GM23338 (cell line): ENCODE data around the gene STRN. TPM values are rescaled to one million over a fixed set of nuclear protein-coding genes. Genes with fewer than 3 reads are reported as not detected.

Source experiments
- ATAC-seq: fragments of 200-7000 bp; cut with Tn5 transposase; 3 replicates; pipeline ENCODE4 v1.9.1; 2020
- DNase-seq: peaks from one replicate; pipeline ENCODE4 v3.0.0-alpha.2; 2015; ENCODE audit warnings: low spot score
- H2AFZ ChIP-seq: fragments of 200-600 bp; sonication (generic); 2 replicates; pipeline ENCODE4 v1.8.0; 2016; ENCODE audit warnings: antibody characterized with exemption, mild to moderate bottlenecking, moderate library complexity
- H3F3A ChIP-seq: fragments of 200-600 bp; sonication (generic); replicated peaks from 2 replicates; pipeline ENCODE4 v1.8.0; 2017; ENCODE audit warnings: antibody characterized with exemption, mixed run types, low read depth
- H3K27ac ChIP-seq: fragments of 200-600 bp; sonication (generic); 2 replicates; pipeline ENCODE4 v1.6.1; 2016; ENCODE audit warnings: low read depth
- H3K27me3 ChIP-seq: fragments of 200-600 bp; sonication (generic); 2 replicates; pipeline ENCODE4 v1.8.0; 2016; ENCODE audit warnings: mild to moderate bottlenecking, mixed run types, moderate library complexity; ENCODE audit not compliant: insufficient read depth
- H3K36me3 ChIP-seq: fragments of 200-600 bp; sonication (generic); 2 replicates; pipeline ENCODE4 v1.8.0; 2016; ENCODE audit warnings: mild to moderate bottlenecking; ENCODE audit not compliant: insufficient read depth
- H3K4me1 ChIP-seq: fragments of 200-600 bp; sonication (generic); 2 replicates; pipeline ENCODE4 v1.8.0; 2016; ENCODE audit warnings: mild to moderate bottlenecking, moderate library complexity; ENCODE audit not compliant: insufficient read depth
- H3K4me2 ChIP-seq: fragments of 200-600 bp; sonication (generic); 2 replicates; pipeline ENCODE4 v1.7.1; 2017; ENCODE audit warnings: mixed run types
- H3K4me3 ChIP-seq: fragments of 200-600 bp; sonication (generic); 2 replicates; pipeline ENCODE4 v1.6.1; 2016; ENCODE audit warnings: mixed run types
- H3K79me2 ChIP-seq: fragments of 200-600 bp; sonication (generic); replicated peaks from 2 replicates; pipeline ENCODE4 v1.8.0; 2017; ENCODE audit warnings: mild to moderate bottlenecking; ENCODE audit not compliant: insufficient read depth
- H3K9me2 ChIP-seq: fragments of 200-600 bp; sonication (generic); 2 replicates; pipeline ENCODE4 v1.8.0; 2017; ENCODE audit not compliant: insufficient read depth
- H4K20me1 ChIP-seq: fragments of 200-600 bp; sonication (generic); replicated peaks from 2 replicates; pipeline ENCODE4 v1.8.0; 2017; ENCODE audit warnings: mild to moderate bottlenecking; ENCODE audit not compliant: insufficient read depth
- H3K27ac Mint-ChIP-seq: 2 replicates; pipeline ENCODE4 v1.8.0; 2020; ENCODE audit warnings: inconsistent platforms, mild to moderate bottlenecking, moderate library complexity, mixed read lengths
- H3K27me3 Mint-ChIP-seq: 3 replicates; pipeline ENCODE4 v1.8.0; 2022; ENCODE audit warnings: low read depth, mild to moderate bottlenecking, moderate library complexity, mixed read lengths, inconsistent platforms; ENCODE audit not compliant: insufficient read depth, poor library complexity
- H3K36me3 Mint-ChIP-seq: 3 replicates; pipeline ENCODE4 v1.8.0; 2021; ENCODE audit warnings: low read depth, mild to moderate bottlenecking, inconsistent platforms, moderate library complexity, mixed read lengths
- H3K4me1 Mint-ChIP-seq: 3 replicates; pipeline ENCODE4 v1.8.0; 2020; ENCODE audit warnings: mild to moderate bottlenecking, inconsistent platforms, mixed read lengths
- H3K4me3 Mint-ChIP-seq: 3 replicates; pipeline ENCODE4 v1.8.0; 2021; ENCODE audit warnings: moderate library complexity, mild to moderate bottlenecking, inconsistent platforms, mixed read lengths
- H3K9me3 Mint-ChIP-seq: 3 replicates; pipeline ENCODE4 v1.8.0; 2020; ENCODE audit warnings: moderate library complexity, mild to moderate bottlenecking, inconsistent platforms, mixed read lengths
- CREB1 ChIP-seq: fragments of 250-450 bp; sonication (Bioruptor Pico); IDR thresholded peaks from 2 replicates; pipeline ENCODE4 v1.5.0; 2020; ENCODE audit warnings: low read depth, mild to moderate bottlenecking, moderate library complexity
- CTCF ChIP-seq, 2 experiments: fragments of 200-600 bp in 1 of 2; sonication (generic) in 1 of 2; conservative IDR thresholded peaks; 2 replicates each; pipeline versions ENCODE4 v1.5.1 to v1.6.1; 2016 to 2017; ENCODE audit warnings: antibody characterized with exemption in 2 of 2, low read depth in 2 of 2, mild to moderate bottlenecking in 2 of 2, moderate library complexity in 1 of 2
- ETS1 ChIP-seq: IDR thresholded peaks from 2 replicates; pipeline ENCODE4 v1.6.1; 2016; ENCODE audit warnings: antibody characterized with exemption
- EZH2 ChIP-seq: fragments of 200-600 bp; sonication (generic); IDR thresholded peaks from one replicate; pipeline ENCODE4 v1.8.0; 2017; ENCODE audit warnings: antibody characterized with exemption, mild to moderate bottlenecking, low read depth; ENCODE audit not compliant: unreplicated experiment
- EZH2phosphoT487 ChIP-seq: fragments of 200-600 bp; sonication (generic); IDR thresholded peaks from one replicate; pipeline ENCODE4 v1.8.1; 2018; ENCODE audit warnings: antibody characterized with exemption; ENCODE audit not compliant: unreplicated experiment
- JUNB ChIP-seq: IDR thresholded peaks from one replicate; pipeline ENCODE4 v1.6.1; 2016; ENCODE audit warnings: antibody characterized with exemption; ENCODE audit not compliant: unreplicated experiment
- NANOG ChIP-seq: IDR thresholded peaks from 2 replicates; pipeline ENCODE4 v1.6.1; 2016; ENCODE audit warnings: antibody characterized with exemption, borderline replicate concordance
- POLR2AphosphoS5 ChIP-seq: IDR thresholded peaks from 2 replicates; pipeline ENCODE4 v1.6.1; 2016; ENCODE audit warnings: antibody characterized with exemption, low read depth
- REST ChIP-seq: IDR thresholded peaks from one replicate; pipeline ENCODE4 v1.6.1; 2018; ENCODE audit warnings: antibody characterized with exemption; ENCODE audit not compliant: unreplicated experiment
- STAT1 ChIP-seq: IDR thresholded peaks from one replicate; pipeline ENCODE4 v1.6.1; 2016; ENCODE audit warnings: antibody characterized with exemption; ENCODE audit not compliant: unreplicated experiment
- ZNF114 ChIP-seq: fragments of 250-450 bp; sonication (Bioruptor Pico); IDR thresholded peaks from 2 replicates; pipeline ENCODE4 v1.5.0; 2020; ENCODE audit warnings: mild to moderate bottlenecking, moderate library complexity
- ZNF331 ChIP-seq: fragments of 250-450 bp; sonication (Bioruptor Pico); IDR thresholded peaks from 2 replicates; pipeline ENCODE4 v1.5.0; 2020; ENCODE audit warnings: low read depth, mild to moderate bottlenecking, moderate library complexity
- ZNF462 ChIP-seq: fragments of 250-450 bp; sonication (Bioruptor Pico); IDR thresholded peaks from 2 replicates; pipeline ENCODE4 v1.5.0; 2020; ENCODE audit warnings: mild to moderate bottlenecking, moderate library complexity
- polyA plus RNA-seq: library from polyadenylated mRNA; unstranded; fragments of >200 nt; fragmentation: Nextera tagmentation; extraction: Ambion mirVana; gene quantifications from 2 replicates; pipeline ENCODE4 v1.2.1, GENCODE V29; 2016
- total RNA-seq: library from RNA; depleted of rRNA; stranded (reverse); fragments of >200 nt; shearing (Covaris generic); gene quantifications from 2 replicates; pipeline ENCODE4 v1.2.3, GENCODE V29; 2014

STRN gene
- total and polyA plus RNA-seq, 2 experiments from 2014 or later, result 16.1 to 34.5 TPM

- DNase-seq, result no peak
- no peak overlapping the region for H3K4me2 ChIP-seq
- ATAC-seq, result no peak
Observed at GRCh38 chr2:36820942-36821605, 145.3 kb downstream of the STRN start.

More at GRCh38 chr2:36820942-36821605, 145.3 kb downstream of the STRN start:
- Mint-ChIP-seq H3K36me3 (no peaks in the 10 kb centered on the region), H3K4me1 (peaks cover 14% of the 10 kb centered on the region), H3K27me3 (no peaks in the 10 kb centered on the region), H3K4me3 (no peak overlapping the region), H3K9me3 (no peaks in the 10 kb centered on the region), H3K27ac (no peak overlapping the region)
- Histone ChIP-seq H3K36me3 (no peaks in the 10 kb centered on the region), H3K9me2 (peaks cover 10% of the 10 kb centered on the region; the same call in 1 of the 2 replicates), H2AFZ (peak overlapping the region; percentile 82; the same call in 1 of the 2 replicates), H3K4me1 (peaks cover 15% of the 10 kb centered on the region), H3F3A (peaks cover 3% of the 10 kb centered on the region; the same call in 1 of the 2 replicates), H3K27ac (no peak overlapping the region), H3K4me3 (no peak overlapping the region), H3K27me3 (no peaks in the 10 kb centered on the region), H4K20me1 (no peaks in the 10 kb centered on the region), H3K79me2 (no peaks in the 10 kb centered on the region)
- TF ChIP-seq CTCF (conservative IDR thresholded peaks at IDR 0.05; ENCODE audit: low read depth in 2 of 2), result no peak
- TF ChIP-seq ZNF114, result no peak
- TF ChIP-seq NANOG, result no peak
- TF ChIP-seq JUNB, result no peak
- TF ChIP-seq EZH2, result no peak
- TF ChIP-seq ZNF331 (CRISPR knock-in tag), result no peak
- TF ChIP-seq CREB1 (CRISPR knock-in tag), result no peak
- TF ChIP-seq POLR2AphosphoS5, result no peak
- no peak for TF ChIP-seq ZNF462 (CRISPR knock-in tag)
- no peak for TF ChIP-seq STAT1
- TF ChIP-seq ETS1, result no peak
- no peak for TF ChIP-seq REST
- TF ChIP-seq EZH2phosphoT487, result no peak
